Measurements from ENCODE around the gene CORO1A.
A peak's percentile ranks its signal among the peaks of the same experiment; 100 is the strongest.
"Not testable (repeated sequence)": the region's sequence is repeated elsewhere in the genome, so short reads cannot be mapped to it uniquely, and the experiment has no call there.

CORO1A gene

DNA sequence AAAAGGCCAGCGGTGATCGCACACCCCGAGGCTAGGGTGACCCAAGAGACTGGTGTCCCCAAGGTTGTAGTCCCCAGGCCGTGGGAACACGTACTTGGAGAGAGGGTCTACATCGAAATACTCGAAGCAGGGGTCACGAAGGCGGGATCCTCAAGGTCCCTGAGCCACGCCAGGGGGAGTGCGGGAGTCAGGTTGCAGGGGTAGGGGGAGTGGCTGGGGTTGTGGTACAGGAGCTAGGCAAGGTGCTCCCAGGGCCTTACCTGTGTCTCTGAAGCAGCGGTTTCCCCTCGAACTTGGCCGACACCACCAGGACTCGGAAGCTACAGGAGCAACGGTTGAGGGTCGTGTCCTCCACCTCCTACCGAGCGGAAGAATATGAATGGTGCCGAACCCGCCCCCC lies 9.7 kb downstream of the CORO1A start:
- H3K4ac ChIP-seq (ENCODE audit: low read length); H2AFZ ChIP-seq (ENCODE audit: low read length); H2BK5ac ChIP-seq (ENCODE audit: low read length); H2AK5ac ChIP-seq (ENCODE audit: low read depth, low read length); H4K8ac ChIP-seq (ENCODE audit: low read depth, low read length); H3K14ac ChIP-seq (ENCODE audit: low read length); H3K27me3 ChIP-seq (ENCODE audit: control insufficient read depth in 3 of 3, insufficient read depth in 3 of 3, low read depth in 1 of 3, low read length in 3 of 3); H3K4me1 ChIP-seq (ENCODE audit: control insufficient read depth in 2 of 2, insufficient read depth in 1 of 2, low read depth in 1 of 2, low read length in 2 of 2); H3K36me3 ChIP-seq (replicated peaks in 1 of 2; ENCODE audit: control insufficient read depth in 2 of 2, insufficient read depth in 2 of 2, low read length in 2 of 2); H3K79me1 ChIP-seq (ENCODE audit: low read depth, low read length); H3K27ac ChIP-seq (replicated peaks; ENCODE audit: low read length); H3K4me2 ChIP-seq (ENCODE audit: insufficient read depth, low read length, poor library complexity, severe bottlenecking); H3K18ac ChIP-seq (ENCODE audit: low read length); H2BK15ac ChIP-seq (ENCODE audit: low read length); H4K91ac ChIP-seq (ENCODE audit: low read depth, low read length, poor library complexity); DNase-seq (ENCODE audit: low spot score); H2BK120ac ChIP-seq (ENCODE audit: low read depth, low read length); H3K9ac ChIP-seq (ENCODE audit: low read depth, low read length, poor library complexity); H3K9me3 ChIP-seq (replicated peaks in 1 of 2; ENCODE audit: control insufficient read depth in 2 of 2, insufficient read depth in 1 of 2, low read depth in 1 of 2, low read length in 2 of 2); H3K4me3 ChIP-seq (ENCODE audit: low read length in 2 of 2); H3K23ac ChIP-seq (ENCODE audit: low read depth, low read length, poor library complexity); H2BK12ac ChIP-seq (ENCODE audit: low read length): not testable (repeated sequence)
- WGBS, 2 donors (ENCODE audit: extremely low coverage in 2 of 2, insufficient read length in 2 of 2, insufficient replicate concordance in 1 of 2): no CpG with 5 or more reads among the region's 21 CpGs

DNA sequence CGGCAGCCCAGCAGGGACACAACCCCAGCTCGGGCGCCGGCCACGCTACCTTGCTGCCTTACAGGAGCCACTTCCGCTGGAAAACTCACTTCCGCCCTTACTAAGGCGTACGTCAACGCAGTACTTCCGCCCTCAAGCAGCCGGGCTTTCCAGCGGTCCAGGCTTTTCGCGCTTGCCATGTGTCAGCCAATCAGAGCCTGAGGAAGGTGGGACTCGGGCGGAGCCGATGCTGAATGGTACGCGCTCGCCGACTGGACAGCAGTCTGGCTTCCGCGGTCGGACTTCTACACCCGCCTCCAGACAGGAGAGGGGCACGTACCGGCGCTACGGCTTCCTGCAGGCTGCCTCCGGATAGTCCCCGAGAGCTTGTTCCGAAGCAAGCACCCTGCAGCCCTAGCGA lies 10.2 kb downstream of the CORO1A start, which contains the start of the genes BOLA2B and SLX1A:
Gene BOLA2B (minus strand): TSS at position 52 of the 400 bp plus-strand sequence. CDS start 71 bp downstream, outside the sequence.
Gene SLX1A (plus strand): TSS at position 261 of the 400 bp plus-strand sequence. CDS start 210 bp downstream, outside the sequence.
- not testable (repeated sequence) for H2BK5ac ChIP-seq (ENCODE audit: low read length); H3K4me1 ChIP-seq (ENCODE audit: control insufficient read depth in 2 of 2, insufficient read depth in 1 of 2, low read depth in 1 of 2, low read length in 2 of 2); H3K4ac ChIP-seq (ENCODE audit: low read length); H3K14ac ChIP-seq (ENCODE audit: low read length); H3K9ac ChIP-seq (ENCODE audit: low read depth, low read length, poor library complexity); H3K23ac ChIP-seq (ENCODE audit: low read depth, low read length, poor library complexity); H3K36me3 ChIP-seq (replicated peaks in 1 of 2; ENCODE audit: control insufficient read depth in 2 of 2, insufficient read depth in 2 of 2, low read length in 2 of 2); H2AK5ac ChIP-seq (ENCODE audit: low read depth, low read length); DNase-seq (ENCODE audit: low spot score); H3K27me3 ChIP-seq (ENCODE audit: control insufficient read depth in 3 of 3, insufficient read depth in 3 of 3, low read depth in 1 of 3, low read length in 3 of 3); H2AFZ ChIP-seq (ENCODE audit: low read length); H4K91ac ChIP-seq (ENCODE audit: low read depth, low read length, poor library complexity); H2BK12ac ChIP-seq (ENCODE audit: low read length); H3K79me1 ChIP-seq (ENCODE audit: low read depth, low read length); H3K9me3 ChIP-seq (replicated peaks in 1 of 2; ENCODE audit: control insufficient read depth in 2 of 2, insufficient read depth in 1 of 2, low read depth in 1 of 2, low read length in 2 of 2); H4K8ac ChIP-seq (ENCODE audit: low read depth, low read length); H3K27ac ChIP-seq (replicated peaks; ENCODE audit: low read length); H3K18ac ChIP-seq (ENCODE audit: low read length); H2BK120ac ChIP-seq (ENCODE audit: low read depth, low read length); H2BK15ac ChIP-seq (ENCODE audit: low read length)
- no CpG with 5 or more reads among the region's 34 CpGs for WGBS, 2 donors (ENCODE audit: extremely low coverage in 2 of 2, insufficient read length in 2 of 2, insufficient replicate concordance in 1 of 2)
- Histone ChIP-seq H3K4me2 (ENCODE audit: insufficient read depth, low read length, poor library complexity, severe bottlenecking) (peak within 1 kb of the TSS; percentile 69), H3K4me3 (ENCODE audit: low read length in 2 of 2) (peak within 1 kb of the TSS; percentile 48 to 73)

- H2AFZ ChIP-seq (ENCODE audit: low read length); H3K9ac ChIP-seq (ENCODE audit: low read depth, low read length, poor library complexity); H3K36me3 ChIP-seq (replicated peaks in 1 of 2; ENCODE audit: control insufficient read depth in 2 of 2, insufficient read depth in 2 of 2, low read length in 2 of 2); H3K4me1 ChIP-seq (ENCODE audit: control insufficient read depth in 2 of 2, insufficient read depth in 1 of 2, low read depth in 1 of 2, low read length in 2 of 2); H2BK120ac ChIP-seq (ENCODE audit: low read depth, low read length); H3K4ac ChIP-seq (ENCODE audit: low read length); DNase-seq (ENCODE audit: low spot score); H2BK12ac ChIP-seq (ENCODE audit: low read length); H3K79me1 ChIP-seq (ENCODE audit: low read depth, low read length); H4K91ac ChIP-seq (ENCODE audit: low read depth, low read length, poor library complexity); H2BK5ac ChIP-seq (ENCODE audit: low read length); H2AK5ac ChIP-seq (ENCODE audit: low read depth, low read length); H2BK15ac ChIP-seq (ENCODE audit: low read length); H3K27ac ChIP-seq (replicated peaks; ENCODE audit: low read length); H3K27me3 ChIP-seq (ENCODE audit: control insufficient read depth in 3 of 3, insufficient read depth in 3 of 3, low read depth in 1 of 3, low read length in 3 of 3); H3K14ac ChIP-seq (ENCODE audit: low read length); H4K8ac ChIP-seq (ENCODE audit: low read depth, low read length); H3K9me3 ChIP-seq (replicated peaks in 1 of 2; ENCODE audit: control insufficient read depth in 2 of 2, insufficient read depth in 1 of 2, low read depth in 1 of 2, low read length in 2 of 2); H3K18ac ChIP-seq (ENCODE audit: low read length); H3K23ac ChIP-seq (ENCODE audit: low read depth, low read length, poor library complexity): not testable (repeated sequence)
- H3K4me2 ChIP-seq (ENCODE audit: insufficient read depth, low read length, poor library complexity, severe bottlenecking): peak overlapping the region; percentile 69
- H3K4me3 ChIP-seq (ENCODE audit: low read length in 2 of 2): peak overlapping the region; percentile 48 to 73
- WGBS, 2 donors (ENCODE audit: extremely low coverage in 2 of 2, insufficient read length in 2 of 2, insufficient replicate concordance in 1 of 2): no CpG with 5 or more reads among the region's 60 CpGs
Observed at GRCh38 chr16:30194172-30194925, 10.9 kb downstream of the CORO1A start.

GRCh38 chr16:30197001-30197400 lies 13.6 kb downstream of the CORO1A start:
- not testable (repeated sequence) for H3K4me1 ChIP-seq (ENCODE audit: control insufficient read depth in 2 of 2, insufficient read depth in 1 of 2, low read depth in 1 of 2, low read length in 2 of 2); H3K27ac ChIP-seq (replicated peaks; ENCODE audit: low read length); H3K4me2 ChIP-seq (ENCODE audit: insufficient read depth, low read length, poor library complexity, severe bottlenecking); H3K4ac ChIP-seq (ENCODE audit: low read length); H4K8ac ChIP-seq (ENCODE audit: low read depth, low read length); H3K27me3 ChIP-seq (ENCODE audit: control insufficient read depth in 3 of 3, insufficient read depth in 3 of 3, low read depth in 1 of 3, low read length in 3 of 3); H3K18ac ChIP-seq (ENCODE audit: low read length); H4K91ac ChIP-seq (ENCODE audit: low read depth, low read length, poor library complexity); H3K4me3 ChIP-seq (ENCODE audit: low read length in 2 of 2); H3K23ac ChIP-seq (ENCODE audit: low read depth, low read length, poor library complexity); H2AFZ ChIP-seq (ENCODE audit: low read length); H3K9me3 ChIP-seq (replicated peaks in 1 of 2; ENCODE audit: control insufficient read depth in 2 of 2, insufficient read depth in 1 of 2, low read depth in 1 of 2, low read length in 2 of 2); H2BK15ac ChIP-seq (ENCODE audit: low read length); H3K36me3 ChIP-seq (replicated peaks in 1 of 2; ENCODE audit: control insufficient read depth in 2 of 2, insufficient read depth in 2 of 2, low read length in 2 of 2); H2AK5ac ChIP-seq (ENCODE audit: low read depth, low read length); H2BK12ac ChIP-seq (ENCODE audit: low read length); DNase-seq (ENCODE audit: low spot score); H2BK120ac ChIP-seq (ENCODE audit: low read depth, low read length); H3K14ac ChIP-seq (ENCODE audit: low read length); H3K79me1 ChIP-seq (ENCODE audit: low read depth, low read length); H2BK5ac ChIP-seq (ENCODE audit: low read length); H3K9ac ChIP-seq (ENCODE audit: low read depth, low read length, poor library complexity)
- WGBS, 2 donors (ENCODE audit: extremely low coverage in 2 of 2, insufficient read length in 2 of 2, insufficient replicate concordance in 1 of 2): no CpG with 5 or more reads among the region's 2 CpGs
